ENCODE data around the gene CNTNAP2. TPM values are rescaled to one million over a fixed set of nuclear protein-coding genes. Genes with fewer than 3 reads are reported as not detected.

CNTNAP2 gene
- total and polyA plus RNA-seq, 2 of the 13 experiments (the other 11 are each of a cell fraction or from before 2014, with no cell fraction given) = 0.40 to 0.42 TPM

- Histone ChIP-seq H3K9me3 (ENCODE audit: low read length) (peaks cover 35% of the 10 kb centered on the region), H4K20me1 (ENCODE audit: insufficient read depth, low read length) (no peaks in the 10 kb centered on the region), H3K4me2 (ENCODE audit: low read depth, low read length) (no peak overlapping the region), H2AFZ (ENCODE audit: low read length) (no peak overlapping the region), H3K27ac (ENCODE audit: extremely low read length, insufficient read depth, low read length) (no peak overlapping the region), H3K36me3 (replicated peaks in 1 of 2; ENCODE audit: control insufficient read depth in 1 of 2, insufficient read depth in 2 of 2, low read length in 2 of 2) (no peaks in the 10 kb centered on the region), H3K79me2 (ENCODE audit: insufficient read depth, low read length) (no peaks in the 10 kb centered on the region), H3K4me3 (replicated peaks in 1 of 3; ENCODE audit: insufficient read depth in 1 of 3, low read depth in 2 of 3, low read length in 3 of 3) (no peak overlapping the region), H3K9ac (ENCODE audit: insufficient read depth, low read depth, low read length) (no peak overlapping the region), H3K4me1 (ENCODE audit: insufficient read depth, low read length) (no peaks in the 10 kb centered on the region), H3K27me3 (ENCODE audit: control insufficient read depth in 1 of 2, insufficient read depth in 2 of 2, low read length in 2 of 2) (no peaks in the 10 kb centered on the region)
- WGBS (ENCODE audit: low lambda C conversion rate) = 3% methylated on average over 2 of the region's 2 CpGs
- DNase-seq (ENCODE audit: low spot score) (no peak), FAIRE-seq (no peak), ATAC-seq (no peak)
- no peak for TF ChIP-seq ZBTB8A (CRISPR knock-in tag; IDR thresholded peaks at IDR 0.05; ENCODE audit: borderline replicate concordance, low read depth)
- intact Hi-C loops (cut with micrococcal nuclease; ENCODE audit: unreplicated experiment) (no loop called here), in situ Hi-C loops (cut with HindIII; ENCODE audit: extremely low pct_ligation_motif_present, low pct_unique_long_range_greater_than_20kb) (no loop called here)
- BruUV-seq (replicated peaks) = no TSS peak
- POLR2A ChIA-PET = no interaction called here
- CTCF ChIA-PET (ENCODE audit: low intra/inter-chr PET ratio, low total read pairs) = no interaction called here
These were observed 132.7 kb downstream of the CNTNAP2 start for GRCh38 chr7:146249272-146249671.

- H3K9me3 ChIP-seq (ENCODE audit: low read length) = peaks cover 78% of the 10 kb centered on the region
- in situ Hi-C loops (cut with HindIII; ENCODE audit: extremely low pct_ligation_motif_present, low pct_unique_long_range_greater_than_20kb) (no loop called here), intact Hi-C loops (cut with micrococcal nuclease; ENCODE audit: unreplicated experiment) (no loop called here)
- ChIA-PET POLR2A (no interaction called here), CTCF (ENCODE audit: low intra/inter-chr PET ratio, low total read pairs) (no interaction called here)
- no peaks in the 10 kb centered on the region for H3K4me1 ChIP-seq (ENCODE audit: insufficient read depth, low read length)
- BruUV-seq (replicated peaks) = no TSS peak
- H2AFZ ChIP-seq (ENCODE audit: low read length) = no peak overlapping the region
- no peak for FAIRE-seq
- H3K36me3 ChIP-seq (replicated peaks in 1 of 2; ENCODE audit: control insufficient read depth in 1 of 2, insufficient read depth in 2 of 2, low read length in 2 of 2) = no peaks in the 10 kb centered on the region
- H3K27me3 ChIP-seq (ENCODE audit: control insufficient read depth in 1 of 2, insufficient read depth in 2 of 2, low read length in 2 of 2) = no peaks in the 10 kb centered on the region
- WGBS (ENCODE audit: low lambda C conversion rate) = 1% methylated on average over 3 of the region's 3 CpGs
- TF ChIP-seq FOSL1 (CRISPR knock-in tag; IDR thresholded peaks at IDR 0.05; ENCODE audit: borderline replicate concordance) (no peak), ZSCAN12 (CRISPR knock-in tag; IDR thresholded peaks at IDR 0.05) (no peak), ZNF431 (CRISPR knock-in tag; IDR thresholded peaks at IDR 0.05; ENCODE audit: borderline replicate concordance, low read depth) (no peak), ZNF570 (CRISPR knock-in tag; IDR thresholded peaks at IDR 0.05; ENCODE audit: borderline replicate concordance) (no peak)
- H3K4me2 ChIP-seq (ENCODE audit: low read depth, low read length) = no peak overlapping the region
- no peak overlapping the region for H3K9ac ChIP-seq (ENCODE audit: insufficient read depth, low read depth, low read length)
- DNase-seq (ENCODE audit: low spot score) = no peak
- H3K4me3 ChIP-seq (replicated peaks in 1 of 3; ENCODE audit: insufficient read depth in 1 of 3, low read depth in 2 of 3, low read length in 3 of 3) = no peak overlapping the region
- no peak for ATAC-seq
- no peaks in the 10 kb centered on the region for H3K79me2 ChIP-seq (ENCODE audit: insufficient read depth, low read length)
- H3K27ac ChIP-seq (ENCODE audit: extremely low read length, insufficient read depth, low read length) = no peak overlapping the region
- no peaks in the 10 kb centered on the region for H4K20me1 ChIP-seq (ENCODE audit: insufficient read depth, low read length)
These were observed 139.0 kb downstream of the CNTNAP2 start for GRCh38 chr7:146255609-146256008.
